Stimulated activated CD8-positive, alpha-beta memory T cell treated with anti-CD3 and anti-CD28 coated beads, Interleukin-7, amount 100 ng/mL, for 4 hours (primary cell): ENCODE measurements around the gene TBX15.

Source experiments
- DNase-seq, 2 donors: peaks; one replicate each; pipeline ENCODE4 v3.0.0-alpha.2; 2020; ENCODE audit warnings: low read depth in 2 of 2

Gene TBX15

GRCh38 chr1:119001181-119002027 is 13.3 kb upstream of the TBX15 start:
- no peak for DNase-seq

GRCh38 chr1:119000371-119001180 is 12.4 kb upstream of the TBX15 start:
- no peak for DNase-seq

GRCh38 chr1:118999348-119000071 is 11.4 kb upstream of the TBX15 start:
- no peak for DNase-seq

GRCh38 chr1:118998171-118998570 is 10.0 kb upstream of the TBX15 start:
- DNase-seq = no peak

GRCh38 chr1:118997225-118997624 is 9.1 kb upstream of the TBX15 start:
- DNase-seq = no peak

GRCh38 chr1:118995312-118996016 is 7.3 kb upstream of the TBX15 start:
- DNase-seq = no peak

GRCh38 chr1:118993700-118994026 is 5.5 kb upstream of the TBX15 start:
- DNase-seq = no peak

GRCh38 chr1:118992868-118993699 is 4.9 kb upstream of the TBX15 start:
- DNase-seq = no peak

- no peak for DNase-seq
Observed at GRCh38 chr1:118992237-118992825, 4.2 kb upstream of the TBX15 start.

GRCh38 chr1:118991448-118991847 is 3.3 kb upstream of the TBX15 start:
- DNase-seq = no peak

GRCh38 chr1:118990513-118991152 is 2.5 kb upstream of the TBX15 start:
- no peak for DNase-seq

- no peak for DNase-seq
Observed at GRCh38 chr1:118989878-118990378, 1.8 kb upstream of the TBX15 start.

- no peak for DNase-seq
Observed at GRCh38 chr1:118989006-118989815, 1.1 kb upstream of the TBX15 start.

- no peak for DNase-seq
Observed at GRCh38 chr1:118987468-118988185, 516 bp downstream of the TBX15 start.

GRCh38 chr1:118986555-118987467 is 1.3 kb downstream of the TBX15 start:
- DNase-seq = no peak

GRCh38 chr1:118985640-118986554 is 2.2 kb downstream of the TBX15 start:
- DNase-seq = no peak
